A549 (cell line): ENCODE data around the gene PSMC5.
"Not testable (repeated sequence)": the region's sequence is repeated elsewhere in the genome, so short reads cannot be mapped to it uniquely, and the experiment has no call there.

Experiments used
- ATOH8 ChIP-seq: fragments of 250-450 bp; sonication (Bioruptor Pico); IDR thresholded peaks from 2 replicates; pipeline ENCODE4 v1.5.0; 2020; ENCODE audit warnings: low read depth, mild to moderate bottlenecking, moderate library complexity
- CTCF ChIP-seq: fragments of >200 bp; sonication (Bioruptor Twin); formaldehyde crosslinking; IDR thresholded peaks from 3 replicates; pipeline ENCODE4 v1.5.1; 2016
- HOXB13 ChIP-seq: fragments of 250-450 bp; sonication (Bioruptor Pico); IDR thresholded peaks from 2 replicates; pipeline ENCODE4 v1.5.0; 2020; ENCODE audit warnings: low read depth, mild to moderate bottlenecking, moderate library complexity
- JUNB ChIP-seq: fragments of >200 bp; sonication (Bioruptor Twin); formaldehyde crosslinking; IDR thresholded peaks from 2 replicates; pipeline ENCODE4 v1.6.1; 2016
- MAX ChIP-seq: IDR thresholded peaks from 2 replicates; pipeline ENCODE4 v1.6.1; 2012
- PHF8 ChIP-seq: fragments of 200-600 bp; sonication (generic); IDR thresholded peaks from 2 replicates; pipeline ENCODE4 v1.6.1; 2016; ENCODE audit warnings: low read depth, mild to moderate bottlenecking, antibody characterized with exemption, moderate library complexity, borderline replicate concordance
- POLR2A ChIP-seq: IDR thresholded peaks from 2 replicates; pipeline ENCODE4 v1.6.1; 2012; ENCODE audit warnings: mild to moderate bottlenecking, low read length
- POLR2AphosphoS2 ChIP-seq: conservative IDR thresholded peaks from 2 replicates; pipeline ENCODE4 v1.6.1; 2012; ENCODE audit warnings: low read length, improper control_type of control experiment, inconsistent platforms
- RCOR1 ChIP-seq: fragments of 150-350 bp; IDR thresholded peaks from 2 replicates; pipeline ENCODE4 v1.6.1; 2014; ENCODE audit warnings: antibody characterized with exemption, low read length, low read depth
- USF2 ChIP-seq: fragments of 450-650 bp; IDR thresholded peaks from 2 replicates; pipeline ENCODE4 v1.6.1; 2014; ENCODE audit warnings: antibody characterized with exemption
- ZC3H11A ChIP-seq: fragments of 450-650 bp; IDR thresholded peaks from 2 replicates; pipeline ENCODE4 v1.6.1; 2014; ENCODE audit warnings: antibody characterized with exemption, mild to moderate bottlenecking
- TF ChIP-seq, protein P1 (sequence below): fragments of 250-450 bp; sonication (Bioruptor Pico); IDR thresholded peaks from 2 replicates; pipeline ENCODE4 v1.5.0; 2021; ENCODE audit warnings: mild to moderate bottlenecking, moderate library complexity, borderline replicate concordance

GRCh38 chr17:63843387-63843888 lies 16.2 kb downstream of the PSMC5 start:
- TF ChIP-seq, protein P1, sequence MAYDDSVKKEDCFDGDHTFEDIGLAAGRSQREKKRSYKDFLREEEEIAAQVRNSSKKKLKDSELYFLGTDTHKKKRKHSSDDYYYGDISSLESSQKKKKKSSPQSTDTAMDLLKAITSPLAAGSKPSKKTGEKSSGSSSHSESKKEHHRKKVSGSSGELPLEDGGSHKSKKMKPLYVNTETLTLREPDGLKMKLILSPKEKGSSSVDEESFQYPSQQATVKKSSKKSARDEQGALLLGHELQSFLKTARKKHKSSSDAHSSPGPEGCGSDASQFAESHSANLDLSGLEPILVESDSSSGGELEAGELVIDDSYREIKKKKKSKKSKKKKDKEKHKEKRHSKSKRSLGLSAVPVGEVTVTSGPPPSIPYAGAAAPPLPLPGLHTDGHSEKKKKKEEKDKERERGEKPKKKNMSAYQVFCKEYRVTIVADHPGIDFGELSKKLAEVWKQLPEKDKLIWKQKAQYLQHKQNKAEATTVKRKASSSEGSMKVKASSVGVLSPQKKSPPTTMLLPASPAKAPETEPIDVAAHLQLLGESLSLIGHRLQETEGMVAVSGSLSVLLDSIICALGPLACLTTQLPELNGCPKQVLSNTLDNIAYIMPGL (CRISPR knock-in tag) = not testable (repeated sequence)
- not testable (repeated sequence) for TF ChIP-seq CTCF; ATOH8; POLR2A; HOXB13 (CRISPR knock-in tag); ZC3H11A; MAX; USF2; RCOR1; POLR2AphosphoS2; JUNB
- TF ChIP-seq PHF8 = 0 out of 2 replicates have a peak, but pooled peaks have one; percentile 12
